ENCODE data around the gene HPF1. TPM values are rescaled to one million over a fixed set of nuclear protein-coding genes. Genes with fewer than 3 reads are reported as not detected.

Gene HPF1
- total RNA-seq, 2 experiments from 2014 or later: 14.1 to 18.3 TPM

GRCh38 chr4:169723207-169723965 is 34.4 kb downstream of the HPF1 start:
- Mint-ChIP-seq H3K27me3 (no peaks in the 10 kb centered on the region), H3K4me3 (no peak overlapping the region), H3K4me1 (peaks cover 2% of the 10 kb centered on the region), H3K9me3 (ENCODE audit: low read depth) (no peaks in the 10 kb centered on the region), H3K27ac (no peak overlapping the region), H3K36me3 (peaks cover 10% of the 10 kb centered on the region)
- ATAC-seq (no peak), DNase-seq (no peak)
- CTCF ChIA-PET: interaction anchor here (1.3 to 1.5 kb wide), 2 partner anchors 21 to 111 kb away, joined by 3 to 9 read pairs; partner anchors contain the start of gene NEK1

GRCh38 chr4:169720529-169720928 is 37.2 kb downstream of the HPF1 start:
- no peaks in the 10 kb centered on the region for H3K9me3 Mint-ChIP-seq (ENCODE audit: low read depth)
- H3K36me3 Mint-ChIP-seq: peaks cover 7% of the 10 kb centered on the region
- DNase-seq: no peak
- H3K27me3 Mint-ChIP-seq: no peaks in the 10 kb centered on the region
- H3K4me3 Mint-ChIP-seq: no peak overlapping the region
- CTCF ChIA-PET: no interaction called here
- peaks cover 2% of the 10 kb centered on the region for H3K4me1 Mint-ChIP-seq
- H3K27ac Mint-ChIP-seq: no peak overlapping the region
- ATAC-seq: no peak

GRCh38 chr4:169716677-169717076 is 41.1 kb downstream of the HPF1 start:
- DNase-seq: no peak
- Mint-ChIP-seq H3K36me3 (peaks cover 10% of the 10 kb centered on the region), H3K4me1 (peaks cover 5% of the 10 kb centered on the region), H3K27me3 (no peaks in the 10 kb centered on the region), H3K9me3 (ENCODE audit: low read depth) (no peaks in the 10 kb centered on the region), H3K4me3 (no peak overlapping the region), H3K27ac (no peak overlapping the region)
- ATAC-seq: no peak
- CTCF ChIA-PET: no interaction called here

- H3K4me3 Mint-ChIP-seq: no peak overlapping the region
- no peak overlapping the region for H3K27ac Mint-ChIP-seq
- CTCF ChIA-PET: no interaction called here
- no peaks in the 10 kb centered on the region for H3K9me3 Mint-ChIP-seq (ENCODE audit: low read depth)
- H3K36me3 Mint-ChIP-seq: peaks cover 10% of the 10 kb centered on the region
- H3K4me1 Mint-ChIP-seq: peaks cover 5% of the 10 kb centered on the region
- DNase-seq: no peak
- no peak for ATAC-seq
- H3K27me3 Mint-ChIP-seq: no peaks in the 10 kb centered on the region
Observed at GRCh38 chr4:169715826-169716225, 41.9 kb downstream of the HPF1 start.

- no peak overlapping the region for H3K4me3 Mint-ChIP-seq
- H3K4me1 Mint-ChIP-seq: peaks cover 3% of the 10 kb centered on the region
- CTCF ChIA-PET: no interaction called here
- peaks cover 7% of the 10 kb centered on the region for H3K36me3 Mint-ChIP-seq
- H3K9me3 Mint-ChIP-seq (ENCODE audit: low read depth): no peaks in the 10 kb centered on the region
- H3K27ac Mint-ChIP-seq: no peak overlapping the region
- DNase-seq (no peak), ATAC-seq (no peak)
- no peaks in the 10 kb centered on the region for H3K27me3 Mint-ChIP-seq
Observed at GRCh38 chr4:169707958-169708643, 49.6 kb downstream of the HPF1 start.

GRCh38 chr4:169698331-169698730 is 59.4 kb downstream of the HPF1 start:
- DNase-seq (no peak), ATAC-seq (no peak)
- Mint-ChIP-seq H3K27ac (no peak overlapping the region), H3K4me1 (no peaks in the 10 kb centered on the region), H3K27me3 (no peaks in the 10 kb centered on the region), H3K4me3 (no peak overlapping the region), H3K36me3 (peaks cover 26% of the 10 kb centered on the region), H3K9me3 (ENCODE audit: low read depth) (no peaks in the 10 kb centered on the region)
- CTCF ChIA-PET: no interaction called here

GRCh38 chr4:169690787-169691186 is 67.0 kb downstream of the HPF1 start:
- Mint-ChIP-seq H3K4me3 (no peak overlapping the region), H3K36me3 (peaks cover 23% of the 10 kb centered on the region), H3K9me3 (ENCODE audit: low read depth) (no peaks in the 10 kb centered on the region), H3K27me3 (no peaks in the 10 kb centered on the region), H3K4me1 (no peaks in the 10 kb centered on the region), H3K27ac (no peak overlapping the region)
- DNase-seq (no peak), ATAC-seq (no peak)
- CTCF ChIA-PET: no interaction called here

- Mint-ChIP-seq H3K36me3 (peaks cover 22% of the 10 kb centered on the region), H3K4me3 (no peak overlapping the region), H3K4me1 (no peaks in the 10 kb centered on the region), H3K27me3 (no peaks in the 10 kb centered on the region), H3K9me3 (ENCODE audit: low read depth) (no peaks in the 10 kb centered on the region), H3K27ac (no peak overlapping the region)
- no peak for ATAC-seq
- DNase-seq: no peak
- CTCF ChIA-PET: interaction anchor here (1.1 kb wide), 1 partner anchor 79 kb away, joined by 3 read pairs; no protein-coding TSS in a partner anchor
Observed at GRCh38 chr4:169689681-169690080, 68.1 kb downstream of the HPF1 start.

GRCh38 chr4:169682372-169683047 is 75.2 kb downstream of the HPF1 start:
- Mint-ChIP-seq H3K4me1 (no peaks in the 10 kb centered on the region), H3K27me3 (no peaks in the 10 kb centered on the region), H3K4me3 (no peak overlapping the region), H3K27ac (no peak overlapping the region), H3K9me3 (ENCODE audit: low read depth) (no peaks in the 10 kb centered on the region), H3K36me3 (peaks cover 24% of the 10 kb centered on the region)
- CTCF ChIA-PET: no interaction called here
- ATAC-seq (no peak), DNase-seq (no peak)

Other genes starting within 250 kb of the HPF1 start
- 10 to 100 TPM; 12.9 to 21.6 TPM for gene NEK1, start 145.4 kb downstream of the HPF1 start, total RNA-seq
- 10 to 100 TPM; 21.5 to 22.8 TPM for gene CLCN3, start 137.4 kb downstream of the HPF1 start, total RNA-seq